Measurements from ENCODE around the gene ZNF419. TPM values are rescaled to one million over a fixed set of nuclear protein-coding genes. Genes with fewer than 3 reads are reported as not detected.
A peak's percentile ranks its signal among the peaks of the same experiment; 100 is the strongest.
"Not testable (repeated sequence)": the region's sequence is repeated elsewhere in the genome, so short reads cannot be mapped to it uniquely, and the experiment has no call there.

Gene ZNF419
- 11.1 TPM for polyA plus RNA-seq (2013, experiment 1 of 2; ENCODE audit: insufficient read length)
- polyA plus RNA-seq (2013, experiment 2 of 2; ENCODE audit: insufficient read length): 12.1 TPM

DNA sequence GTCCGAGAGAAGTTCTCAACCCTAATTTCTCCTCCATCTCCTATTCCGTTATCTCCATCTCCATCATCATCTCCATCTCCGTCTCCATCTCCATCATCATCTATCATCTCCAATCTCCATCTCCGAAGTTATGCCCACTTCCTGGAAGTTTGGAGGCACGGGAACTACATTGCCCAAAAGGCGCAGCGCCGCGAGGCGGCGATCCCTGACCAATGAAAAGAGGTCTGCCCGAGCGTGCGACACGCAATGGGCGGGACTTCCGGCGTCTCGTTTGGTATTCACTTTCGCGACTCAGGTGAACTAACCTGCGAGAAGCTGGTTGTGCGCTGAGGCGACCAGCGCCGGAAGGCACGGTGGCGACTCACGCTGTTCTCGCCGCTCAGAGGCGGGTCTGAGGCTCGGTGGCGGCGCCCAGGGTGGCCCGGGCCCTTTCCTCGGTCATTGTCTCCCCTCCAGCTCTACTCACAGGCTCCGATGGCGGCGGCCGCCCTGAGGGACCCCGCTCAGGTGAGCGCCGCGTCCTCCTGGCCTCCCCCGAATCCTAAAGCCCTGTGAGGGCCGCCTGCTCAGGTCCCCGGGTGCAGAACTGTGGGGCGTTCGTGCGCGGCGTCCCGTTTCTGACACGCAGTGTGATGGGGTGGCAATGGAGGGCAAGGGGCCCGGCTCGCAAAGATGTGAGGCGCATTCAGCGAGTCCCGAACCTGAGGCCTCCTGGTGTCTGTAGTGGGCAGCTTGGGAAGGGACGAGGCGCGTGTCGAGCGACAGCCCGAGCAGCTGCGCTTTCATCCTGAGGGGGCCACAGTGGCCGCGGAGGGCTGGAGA is at the start of gene ZNF419:
Gene ZNF419 (plus strand): TSS at position 274 of the 822 bp plus-strand sequence. CDS start 201 bp downstream, at position 475.
- DNase-seq: peak; percentile 90

GRCh38 chr19:57437931-57438330 is 49.6 kb upstream of the ZNF419 start:
- DNase-seq: no peak

DNA sequence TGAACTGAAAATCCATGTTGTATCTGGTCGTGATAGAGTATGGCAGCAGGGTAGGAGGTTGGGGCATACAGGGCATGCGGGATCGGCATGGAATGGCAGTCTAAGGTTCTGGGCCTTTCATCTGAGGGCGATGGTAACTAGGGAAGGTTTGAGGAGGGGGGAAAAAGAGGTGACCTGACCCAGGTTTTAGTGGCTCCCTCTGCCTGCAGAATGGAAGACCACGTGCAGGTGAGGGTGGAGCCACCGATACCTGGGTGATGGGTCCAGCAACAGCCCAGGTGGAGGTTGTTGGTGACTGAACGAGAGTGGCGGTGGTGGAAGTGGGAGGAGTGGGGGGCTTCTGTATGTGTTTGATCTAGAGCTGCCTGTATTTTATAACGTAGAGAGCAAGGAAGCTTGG is 48.6 kb upstream of the ZNF419 start:
- DNase-seq: no peak

- DNase-seq: no peak
Observed at GRCh38 chr19:57441979-57442752, 45.4 kb upstream of the ZNF419 start.

- DNase-seq: no peak
Observed at GRCh38 chr19:57443121-57443696, 44.3 kb upstream of the ZNF419 start.

DNA sequence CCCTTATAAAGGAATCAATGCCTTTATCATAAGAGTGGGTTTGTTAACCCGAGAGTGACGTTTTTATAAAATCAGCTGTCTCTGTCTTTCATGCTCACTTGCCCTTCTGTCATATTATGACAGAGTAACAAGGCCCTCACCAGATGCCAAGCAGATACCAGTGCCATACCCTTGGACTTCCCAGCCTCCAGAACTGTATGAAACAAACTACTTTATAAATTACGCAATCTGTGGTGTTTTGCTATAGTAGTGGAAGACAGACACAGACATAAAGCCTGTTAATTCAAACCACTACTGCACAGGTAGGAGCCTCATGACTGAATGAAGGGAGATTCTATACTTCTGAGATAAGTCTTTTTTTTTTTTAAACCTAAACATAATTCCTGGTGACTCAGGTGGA is 35.2 kb upstream of the ZNF419 start:
- DNase-seq: no peak

DNA sequence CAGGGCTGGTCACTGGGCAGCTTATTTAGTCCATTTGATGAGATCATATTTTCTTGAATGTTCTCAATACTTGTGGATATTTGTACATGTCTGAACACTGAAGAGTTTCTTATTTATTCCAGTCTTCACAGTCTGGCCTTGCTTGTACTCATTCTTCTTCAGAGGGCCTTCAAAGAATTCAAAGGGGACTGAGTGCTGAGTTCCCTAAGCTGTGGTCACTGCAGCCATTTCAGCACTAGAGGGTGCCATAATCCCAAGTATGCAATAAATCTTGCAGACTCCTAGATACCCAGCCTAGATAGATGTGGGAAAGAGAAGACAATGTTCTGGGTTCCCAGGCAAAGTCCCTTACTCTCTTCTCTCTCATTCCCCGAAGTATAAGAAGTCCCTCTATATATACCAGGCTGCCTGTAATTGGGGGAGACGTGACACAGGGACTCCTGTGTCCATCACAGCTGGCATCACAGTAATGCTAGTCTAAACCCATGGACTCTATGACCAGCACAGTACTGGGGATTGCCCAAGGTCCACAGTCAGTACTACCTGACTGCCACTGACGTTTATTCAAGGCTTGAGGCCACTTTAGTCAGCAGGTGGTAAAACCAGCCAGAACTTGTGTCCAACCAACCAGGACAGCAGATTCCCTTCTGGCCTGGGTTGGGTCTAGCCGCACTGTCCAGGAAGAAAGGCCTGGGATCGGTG is 21.7 kb upstream of the ZNF419 start:
- DNase-seq: peak; percentile 23

GRCh38 chr19:57466489-57466888 is 21.1 kb upstream of the ZNF419 start:
- DNase-seq: no peak

- DNase-seq: peak; percentile 6
Observed at GRCh38 chr19:57473646-57474045, 13.9 kb upstream of the ZNF419 start.

DNA sequence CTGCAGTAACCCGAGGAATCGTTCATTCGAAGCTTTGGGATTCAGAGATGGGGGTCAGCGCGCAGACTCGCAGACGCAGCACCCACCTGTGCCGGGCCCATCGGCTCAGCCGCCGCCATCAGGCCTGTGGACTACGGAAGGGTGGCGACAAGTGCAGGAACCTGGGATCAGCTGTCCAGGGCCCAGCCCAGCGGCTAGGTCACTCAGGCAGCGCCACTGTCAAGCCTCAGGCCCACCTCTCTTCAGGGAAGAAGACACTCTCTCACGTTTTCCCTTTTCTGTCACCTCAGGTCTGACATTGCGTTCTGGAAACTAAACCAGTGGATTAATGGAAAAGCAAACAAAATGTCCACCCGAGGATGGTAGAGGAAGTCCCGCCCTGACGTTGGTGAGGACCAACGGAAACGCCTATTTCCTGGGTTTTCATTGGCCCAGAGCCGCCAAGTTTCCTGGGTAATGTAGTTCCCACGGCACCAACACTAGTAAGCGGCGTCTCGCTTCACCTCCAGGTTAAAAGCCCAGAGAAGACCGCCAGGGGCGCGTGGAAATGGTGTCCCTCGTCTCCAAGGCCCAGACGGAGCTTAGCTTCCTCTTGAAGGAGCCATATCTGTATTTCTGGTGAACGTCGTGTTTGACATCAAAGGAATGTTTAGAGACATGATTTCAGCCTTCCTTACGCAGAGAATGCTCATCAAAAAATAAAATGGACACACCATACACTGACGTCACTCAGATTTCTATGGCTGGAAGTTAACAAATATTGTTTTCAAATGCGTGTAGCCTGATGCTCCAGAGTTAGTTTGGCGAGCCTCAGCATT is 10.2 kb upstream of the ZNF419 start, which contains the start of gene ZNF772:
Gene ZNF772 (minus strand): TSS at position 376 of the 818 bp plus-strand sequence. CDS start 257 bp downstream, at position 119.
- peak; percentile 93 for DNase-seq

DNA sequence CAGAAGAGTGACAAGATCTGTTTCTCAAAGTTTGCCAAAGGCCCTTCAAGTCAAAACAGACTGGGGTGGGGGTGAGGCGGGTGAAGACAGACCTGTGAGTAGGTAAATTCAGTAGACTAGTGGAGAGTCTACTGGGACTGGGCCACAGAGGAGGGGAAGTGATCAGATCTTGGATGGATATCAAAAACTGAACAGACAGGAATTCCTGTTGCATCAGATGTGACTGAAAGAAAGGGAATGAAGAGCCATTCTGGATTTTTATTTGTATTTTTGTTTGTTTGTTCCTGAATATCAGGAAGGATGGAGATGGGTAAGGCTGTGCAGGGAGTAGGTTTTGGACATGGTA is 722 bp downstream of the ZNF419 start:
- peak; percentile 31 for DNase-seq

DNA sequence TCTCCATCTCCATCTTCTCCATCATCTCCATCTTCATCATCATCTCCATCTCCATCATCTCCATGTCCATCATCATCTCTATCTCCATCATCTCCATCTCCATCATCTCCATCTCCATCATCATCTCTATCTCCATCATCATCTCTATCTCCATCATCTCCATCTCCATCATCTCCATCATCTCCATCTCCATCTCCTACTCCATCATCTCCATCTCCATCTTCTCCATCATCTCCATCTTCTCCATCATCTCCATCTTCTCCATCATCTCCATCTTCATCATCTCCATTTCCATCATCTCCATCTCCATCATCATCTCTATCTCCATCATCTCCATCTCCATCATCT is 11.8 kb downstream of the ZNF419 start:
- not testable (repeated sequence) for DNase-seq

DNA sequence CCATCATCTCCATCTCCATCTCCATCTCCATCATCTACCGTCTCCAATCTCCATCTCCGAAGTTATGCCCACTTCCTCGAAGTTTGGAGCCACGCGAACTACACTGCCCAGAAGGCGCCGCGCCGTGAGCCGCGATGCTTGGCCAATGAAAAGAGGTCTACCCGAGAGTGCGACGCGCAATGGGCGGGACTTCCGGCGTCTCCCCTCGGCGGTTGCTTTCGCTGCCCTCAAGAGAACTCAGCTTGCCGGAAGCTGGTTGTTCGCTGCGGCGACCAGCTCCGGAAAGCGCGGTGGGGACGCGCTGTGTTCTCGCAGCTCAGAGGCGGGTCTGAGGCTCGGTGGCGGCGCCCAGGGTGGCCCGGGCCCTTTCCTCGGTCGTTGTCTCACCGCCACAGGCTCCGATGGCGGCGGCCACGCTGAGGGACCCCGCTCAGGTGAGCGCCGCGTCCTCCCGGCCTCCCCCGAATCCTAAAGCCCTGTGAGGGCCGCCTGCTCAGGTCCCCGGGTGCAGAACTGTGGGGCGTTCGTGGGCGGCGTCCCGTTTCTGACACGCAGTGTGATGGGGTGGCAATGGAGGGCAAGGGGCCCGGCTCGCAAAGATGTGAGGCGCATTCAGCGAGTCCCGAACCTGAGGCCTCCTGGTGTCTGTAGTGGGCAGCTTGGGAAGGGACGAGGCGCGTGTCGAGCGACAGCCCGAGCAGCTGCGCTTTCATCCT is 12.3 kb downstream of the ZNF419 start, which contains the start of gene ZNF773:
Gene ZNF773 (plus strand): TSS at position 259 of the 716 bp plus-strand sequence. CDS start 143 bp downstream, at position 402.
- DNase-seq: peak; percentile 96

- peak; percentile 56 for DNase-seq
Observed at GRCh38 chr19:57500400-57500799, 12.8 kb downstream of the ZNF419 start.

DNA sequence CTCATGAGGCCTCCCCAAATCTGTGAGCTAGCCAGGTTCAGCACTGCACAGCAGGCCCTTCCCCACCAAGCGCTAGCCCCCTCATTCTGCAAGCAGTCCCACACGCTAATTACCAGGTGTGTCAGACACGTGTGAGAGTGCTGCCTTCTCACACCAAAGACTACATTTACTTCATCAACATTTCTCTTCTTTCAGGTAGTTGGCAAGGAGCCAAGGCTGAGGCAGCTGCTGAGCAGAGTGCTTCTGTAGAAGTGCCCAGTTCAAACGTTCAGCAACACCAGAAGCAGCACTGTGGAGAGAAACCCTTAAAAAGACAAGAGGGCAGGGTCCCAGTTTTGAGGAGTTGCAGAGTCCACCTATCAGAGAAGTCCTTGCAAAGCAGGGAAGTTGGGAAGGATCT is 18.6 kb downstream of the ZNF419 start:
- DNase-seq: no peak

- DNase-seq: no peak
Observed at GRCh38 chr19:57511484-57511883, 23.9 kb downstream of the ZNF419 start.

GRCh38 chr19:57512845-57513244 is 25.3 kb downstream of the ZNF419 start:
- DNase-seq: peak; percentile 25

DNA sequence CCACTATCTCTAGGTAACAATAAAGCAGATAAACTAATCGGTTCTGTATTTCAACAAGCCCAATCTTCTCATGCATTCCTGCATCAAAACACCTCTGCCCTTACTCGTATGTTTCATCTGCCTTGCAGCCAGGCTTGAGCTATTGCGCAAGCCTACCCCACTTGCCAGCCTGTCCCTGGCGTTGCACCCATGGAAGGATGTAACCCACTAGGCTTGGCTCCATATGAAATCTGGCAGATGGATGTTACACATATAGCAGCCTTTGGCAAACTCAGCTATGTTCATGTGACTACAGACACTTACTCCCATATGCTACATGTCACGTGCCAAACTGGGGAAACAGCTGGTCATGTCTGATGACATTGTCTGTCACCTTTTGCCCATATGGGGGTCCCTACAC is 27.7 kb downstream of the ZNF419 start:
- DNase-seq: no peak

- DNase-seq: not testable (repeated sequence)
Observed at GRCh38 chr19:57518021-57518420, 30.5 kb downstream of the ZNF419 start.

DNA sequence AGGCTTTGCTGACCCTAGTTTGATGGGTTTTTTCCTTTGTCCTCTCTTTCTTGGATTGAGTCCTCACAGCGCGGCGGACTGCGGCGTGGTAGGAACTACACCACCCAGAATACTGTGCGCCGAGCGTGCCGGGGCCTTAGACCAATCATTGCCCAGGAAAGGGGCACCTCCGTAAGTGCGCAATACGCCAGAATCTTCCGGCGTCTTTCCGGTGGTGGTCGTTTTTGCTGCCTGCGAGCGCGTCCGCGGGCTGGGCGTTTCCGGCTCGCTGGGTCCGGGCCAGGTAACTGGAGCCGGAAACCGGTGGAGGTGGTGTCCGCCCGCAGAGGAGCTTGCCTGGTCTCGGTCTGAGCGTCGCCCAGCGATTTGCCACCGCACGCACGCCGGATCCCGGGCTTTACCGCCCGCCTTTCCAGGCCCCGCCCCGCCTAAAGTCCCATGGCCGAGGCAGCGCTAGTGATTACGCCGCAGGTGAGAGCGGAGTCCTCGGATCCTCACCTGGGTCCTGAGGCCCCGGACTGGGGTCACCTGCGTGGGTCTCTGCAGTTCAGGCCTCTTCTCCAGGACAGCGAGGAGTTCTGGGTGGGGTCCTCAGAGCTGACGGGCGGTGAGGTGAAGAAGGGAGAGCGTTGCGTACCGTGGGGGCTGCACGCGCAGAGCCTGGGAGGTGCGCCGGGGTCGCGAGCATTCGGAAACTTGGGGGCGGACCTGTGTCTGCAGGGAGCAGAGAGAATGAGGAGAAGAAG is 39.8 kb downstream of the ZNF419 start, which contains the start of gene ZNF549:
Gene ZNF549 (plus strand): TSS at position 221 of the 746 bp plus-strand sequence. CDS start 218 bp downstream, at position 439.
- DNase-seq: peak; percentile 91

Data from fibroblast of skin of scalp (primary cell).